ENCODE data around the gene EXOC4. TPM values are rescaled to one million over a fixed set of nuclear protein-coding genes. Genes with fewer than 3 reads are reported as not detected.

Gene EXOC4
- total RNA-seq, 2 donors from 2014 or later = 106 to 115 TPM

DNA sequence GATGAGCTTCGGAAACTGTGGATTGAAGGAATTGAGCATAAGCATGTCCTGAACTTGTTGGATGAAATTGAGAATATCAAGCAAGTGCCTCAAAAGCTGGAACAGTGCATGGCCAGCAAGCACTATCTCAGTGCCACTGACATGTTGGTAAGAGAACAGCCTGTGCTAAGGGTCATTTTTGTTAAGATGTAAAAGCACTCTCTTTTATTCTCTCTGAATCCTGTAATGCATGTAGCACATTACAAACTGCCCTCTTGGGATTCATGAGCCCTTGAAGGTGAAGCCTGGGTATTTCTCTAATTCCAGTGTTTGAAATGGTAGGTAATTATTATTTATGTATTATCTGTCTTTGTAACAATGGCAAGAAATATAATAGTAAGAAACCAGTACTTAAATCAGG is 36.1 kb downstream of the EXOC4 start:
- no peaks in the 10 kb centered on the region for H3K27me3 ChIP-seq (ENCODE audit: control insufficient read depth, insufficient read depth, low read length, poor library complexity, severe bottlenecking)
- DNase-seq = no peak
- Mint-ChIP-seq H3K4me1 (peaks cover 6% of the 10 kb centered on the region), H3K9me3 (no peaks in the 10 kb centered on the region), H3K27me3 (ENCODE audit: insufficient read depth) (no peaks in the 10 kb centered on the region), H3K27ac (no peak overlapping the region), H3K36me3 (ENCODE audit: low read depth) (peaks cover 52% of the 10 kb centered on the region), H3K4me3 (no peak overlapping the region)
- no peaks in the 10 kb centered on the region for H3K9me3 ChIP-seq (ENCODE audit: control insufficient read depth, low read length)
- H3K4me3 ChIP-seq (ENCODE audit: low read length) = no peak overlapping the region
- H3K9ac ChIP-seq (ENCODE audit: extremely low read depth, low read length, poor library complexity, severe bottlenecking) = no peak overlapping the region
- TF ChIP-seq, protein P1, sequence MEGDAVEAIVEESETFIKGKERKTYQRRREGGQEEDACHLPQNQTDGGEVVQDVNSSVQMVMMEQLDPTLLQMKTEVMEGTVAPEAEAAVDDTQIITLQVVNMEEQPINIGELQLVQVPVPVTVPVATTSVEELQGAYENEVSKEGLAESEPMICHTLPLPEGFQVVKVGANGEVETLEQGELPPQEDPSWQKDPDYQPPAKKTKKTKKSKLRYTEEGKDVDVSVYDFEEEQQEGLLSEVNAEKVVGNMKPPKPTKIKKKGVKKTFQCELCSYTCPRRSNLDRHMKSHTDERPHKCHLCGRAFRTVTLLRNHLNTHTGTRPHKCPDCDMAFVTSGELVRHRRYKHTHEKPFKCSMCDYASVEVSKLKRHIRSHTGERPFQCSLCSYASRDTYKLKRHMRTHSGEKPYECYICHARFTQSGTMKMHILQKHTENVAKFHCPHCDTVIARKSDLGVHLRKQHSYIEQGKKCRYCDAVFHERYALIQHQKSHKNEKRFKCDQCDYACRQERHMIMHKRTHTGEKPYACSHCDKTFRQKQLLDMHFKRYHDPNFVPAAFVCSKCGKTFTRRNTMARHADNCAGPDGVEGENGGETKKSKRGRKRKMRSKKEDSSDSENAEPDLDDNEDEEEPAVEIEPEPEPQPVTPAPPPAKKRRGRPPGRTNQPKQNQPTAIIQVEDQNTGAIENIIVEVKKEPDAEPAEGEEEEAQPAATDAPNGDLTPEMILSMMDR (conservative IDR thresholded peaks at IDR 0.05) = no peak
- WGBS, 2 experiments (ENCODE audit: insufficient coverage in 1 of 2, insufficient read length in 1 of 2) = 94 to 100% methylated on average over 1 of the region's 1 CpG
- no peaks in the 10 kb centered on the region for H3K4me1 ChIP-seq (ENCODE audit: control insufficient read depth, insufficient read depth, low read length)
- no peak overlapping the region for H3K27ac ChIP-seq (ENCODE audit: low read depth, low read length)
- H3K36me3 ChIP-seq (ENCODE audit: control insufficient read depth, insufficient read depth, low read length) = peaks cover 43% of the 10 kb centered on the region

GRCh38 chr7:133290041-133290440 is 37.2 kb downstream of the EXOC4 start:
- Histone ChIP-seq H3K36me3 (ENCODE audit: control insufficient read depth, insufficient read depth, low read length) (peaks cover 46% of the 10 kb centered on the region), H3K27me3 (ENCODE audit: control insufficient read depth, insufficient read depth, low read length, poor library complexity, severe bottlenecking) (no peaks in the 10 kb centered on the region), H3K9me3 (ENCODE audit: control insufficient read depth, low read length) (no peaks in the 10 kb centered on the region), H3K27ac (ENCODE audit: low read depth, low read length) (no peak overlapping the region), H3K4me3 (ENCODE audit: low read length) (no peak overlapping the region), H3K9ac (ENCODE audit: extremely low read depth, low read length, poor library complexity, severe bottlenecking) (no peak overlapping the region), H3K4me1 (ENCODE audit: control insufficient read depth, insufficient read depth, low read length) (no peaks in the 10 kb centered on the region)
- TF ChIP-seq, protein P1 (conservative IDR thresholded peaks at IDR 0.05) = no peak
- 89% methylated on average over 1 of the region's 1 CpG; no CpG with 5 or more reads in 1 of the 2 experiments for WGBS, 2 experiments (ENCODE audit: insufficient coverage in 1 of 2, insufficient read length in 1 of 2)
- Mint-ChIP-seq H3K27ac (no peak overlapping the region), H3K27me3 (ENCODE audit: insufficient read depth) (no peaks in the 10 kb centered on the region), H3K9me3 (no peaks in the 10 kb centered on the region), H3K36me3 (ENCODE audit: low read depth) (peaks cover 46% of the 10 kb centered on the region), H3K4me1 (peaks cover 6% of the 10 kb centered on the region), H3K4me3 (no peak overlapping the region)
- DNase-seq = no peak

DNA sequence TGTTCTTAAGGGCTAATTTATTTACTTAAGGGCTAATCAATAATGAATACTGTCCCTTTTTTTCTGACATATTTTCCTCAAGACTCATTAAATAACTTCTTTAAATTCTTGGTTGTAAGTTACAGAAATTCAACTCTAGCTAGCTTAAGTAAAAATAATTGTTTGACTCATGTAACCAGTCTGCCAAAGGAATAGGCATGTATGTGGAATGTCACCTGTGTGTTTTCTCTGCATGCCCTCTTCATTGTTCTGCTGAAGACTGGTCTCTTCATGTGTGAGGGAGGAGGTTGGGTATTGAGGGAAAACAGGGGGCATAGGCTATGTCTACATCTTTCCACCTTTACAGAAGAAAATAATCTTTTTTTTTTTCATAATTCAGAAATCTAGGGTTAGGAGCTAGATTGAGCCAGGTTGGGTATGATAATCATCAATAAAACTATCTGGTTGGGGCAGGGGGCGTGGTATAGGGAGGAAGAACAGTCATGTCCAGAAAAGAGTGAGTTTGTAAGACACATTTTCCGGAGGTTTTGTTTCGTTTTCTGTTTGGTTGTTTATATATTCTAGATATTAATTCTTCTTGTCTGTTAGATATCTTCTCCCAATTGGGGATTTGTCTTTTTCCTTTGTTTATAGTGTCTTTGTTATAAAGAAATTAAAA is 37.9 kb downstream of the EXOC4 start:
- no peak overlapping the region for H3K27ac Mint-ChIP-seq
- peaks cover 13% of the 10 kb centered on the region for H3K4me1 Mint-ChIP-seq
- H3K36me3 ChIP-seq (ENCODE audit: control insufficient read depth, insufficient read depth, low read length) = peaks cover 46% of the 10 kb centered on the region
- no peak overlapping the region for H3K9ac ChIP-seq (ENCODE audit: extremely low read depth, low read length, poor library complexity, severe bottlenecking)
- H3K9me3 ChIP-seq (ENCODE audit: control insufficient read depth, low read length) = no peaks in the 10 kb centered on the region
- H3K4me1 ChIP-seq (ENCODE audit: control insufficient read depth, insufficient read depth, low read length) = peaks cover 6% of the 10 kb centered on the region
- no peaks in the 10 kb centered on the region for H3K9me3 Mint-ChIP-seq
- DNase-seq = no peak
- no peak overlapping the region for H3K27ac ChIP-seq (ENCODE audit: low read depth, low read length)
- WGBS, 2 experiments (ENCODE audit: insufficient coverage in 1 of 2, insufficient read length in 1 of 2) = 90% methylated on average over 1 of the region's 3 CpGs; no CpG with 5 or more reads in 1 of the 2 experiments
- H3K4me3 Mint-ChIP-seq = no peak overlapping the region
- H3K36me3 Mint-ChIP-seq (ENCODE audit: low read depth) = peaks cover 41% of the 10 kb centered on the region
- H3K27me3 Mint-ChIP-seq (ENCODE audit: insufficient read depth) = no peaks in the 10 kb centered on the region
- TF ChIP-seq, protein P1 (conservative IDR thresholded peaks at IDR 0.05) = no peak
- H3K4me3 ChIP-seq (ENCODE audit: low read length) = no peak overlapping the region
- no peaks in the 10 kb centered on the region for H3K27me3 ChIP-seq (ENCODE audit: control insufficient read depth, insufficient read depth, low read length, poor library complexity, severe bottlenecking)
